ENCODE data around the gene STX5.
A peak's percentile ranks its signal among the peaks of the same experiment; 100 is the strongest.
"Not testable (repeated sequence)": the region's sequence is repeated elsewhere in the genome, so short reads cannot be mapped to it uniquely, and the experiment has no call there.

STX5 gene

GRCh38 chr11:62854013-62854824 is 22.4 kb upstream of the STX5 start:
- no peak for DNase-seq

GRCh38 chr11:62853279-62853965 is 21.6 kb upstream of the STX5 start:
- no peak for DNase-seq

GRCh38 chr11:62852523-62853188 is 20.8 kb upstream of the STX5 start:
- no peak for DNase-seq

GRCh38 chr11:62851807-62852522 is 20.1 kb upstream of the STX5 start:
- no peak for DNase-seq

GRCh38 chr11:62850911-62851806 is 19.3 kb upstream of the STX5 start:
- no peak for DNase-seq

- no peak for DNase-seq
Observed at GRCh38 chr11:62847767-62848314, 16.0 kb upstream of the STX5 start.

- no peak for DNase-seq
Observed at GRCh38 chr11:62846177-62846576, 14.3 kb upstream of the STX5 start.

GRCh38 chr11:62844154-62844553 is 12.3 kb upstream of the STX5 start:
- DNase-seq: no peak

GRCh38 chr11:62843466-62843865 is 11.6 kb upstream of the STX5 start:
- DNase-seq: no peak

GRCh38 chr11:62842891-62843290 is 11.0 kb upstream of the STX5 start:
- not testable (repeated sequence) for DNase-seq

GRCh38 chr11:62842171-62842741 is 10.4 kb upstream of the STX5 start:
- peak in 1 of 2 donors; percentile 13 for DNase-seq

- DNase-seq: peak; percentile 74 to 98
Observed at GRCh38 chr11:62841361-62842170, 9.7 kb upstream of the STX5 start.

GRCh38 chr11:62840721-62841360 is 9.0 kb upstream of the STX5 start:
- peak in 1 of 2 donors; percentile 57 for DNase-seq

- DNase-seq: peak; percentile 67 to 88
Observed at GRCh38 chr11:62839050-62839945, 7.4 kb upstream of the STX5 start, which contains the start of gene WDR74. WDR74 (minus strand) TSS chr11:62839590; CDS start chr11:62839570, 20 bp downstream.

GRCh38 chr11:62835336-62835735 is 3.5 kb upstream of the STX5 start:
- DNase-seq: no peak

- DNase-seq: no peak
Observed at GRCh38 chr11:62832336-62833234, 734 bp upstream of the STX5 start, which contains the start of gene TEX54. TEX54 (minus strand) TSS chr11:62832841.

GRCh38 chr11:62830904-62831519 is 839 bp downstream of the STX5 start:
- no peak for DNase-seq
